Activated CD8-positive, alpha-beta memory T cell treated with anti-CD3 and anti-CD28 coated beads for 4 hours (primary cell): Measurements from ENCODE around the gene RERE.
"Not testable (repeated sequence)": the region's sequence is repeated elsewhere in the genome, so short reads cannot be mapped to it uniquely, and the experiment has no call there.

ENCODE experiments used
- DNase-seq, 2 donors: peaks; one replicate each; pipeline ENCODE4 v3.0.0-alpha.2; 2020; ENCODE audit warnings: low read depth in 2 of 2

The RERE gene

GRCh38 chr1:8752921-8753713, 64.3 kb downstream of the RERE start:
- no peak for DNase-seq

GRCh38 chr1:8752411-8752810, 65.0 kb downstream of the RERE start:
- no peak for DNase-seq

GRCh38 chr1:8751984-8752383, 65.5 kb downstream of the RERE start:
- DNase-seq, result no peak

- DNase-seq, result no peak
These were observed 69.3 kb downstream of the RERE start for GRCh38 chr1:8747879-8748825.

GRCh38 chr1:8746554-8746953, 70.9 kb downstream of the RERE start:
- DNase-seq, result no peak

- DNase-seq, result no peak
These were observed 71.6 kb downstream of the RERE start for GRCh38 chr1:8745749-8746390.

GRCh38 chr1:8745346-8745745, 72.1 kb downstream of the RERE start:
- DNase-seq, result no peak

- DNase-seq, result no peak
These were observed 75.2 kb downstream of the RERE start for GRCh38 chr1:8742022-8742924.

GRCh38 chr1:8740034-8740449, 77.4 kb downstream of the RERE start:
- no peak for DNase-seq

GRCh38 chr1:8739377-8739776, 78.1 kb downstream of the RERE start:
- DNase-seq, result no peak

GRCh38 chr1:8736927-8737326, 80.5 kb downstream of the RERE start:
- no peak for DNase-seq

GRCh38 chr1:8733484-8733883, 84.0 kb downstream of the RERE start:
- DNase-seq, result no peak

- no peak for DNase-seq
These were observed 86.3 kb downstream of the RERE start for GRCh38 chr1:8731162-8731561.

- no peak for DNase-seq
These were observed 89.0 kb downstream of the RERE start for GRCh38 chr1:8728464-8728863.

- no peak for DNase-seq
These were observed 89.6 kb downstream of the RERE start for GRCh38 chr1:8727809-8728213.

GRCh38 chr1:8727316-8727715, 90.1 kb downstream of the RERE start:
- not testable (repeated sequence) for DNase-seq

- DNase-seq, result not testable (repeated sequence)
These were observed 90.6 kb downstream of the RERE start for GRCh38 chr1:8726801-8727186.

- DNase-seq, result no peak
These were observed 94.4 kb downstream of the RERE start for GRCh38 chr1:8723010-8723409.

- no peak for DNase-seq
These were observed 95.1 kb downstream of the RERE start for GRCh38 chr1:8722366-8722765.

- DNase-seq, result no peak
These were observed 95.6 kb downstream of the RERE start for GRCh38 chr1:8721679-8722324.

- DNase-seq, result no peak
These were observed 97.1 kb downstream of the RERE start for GRCh38 chr1:8720347-8720746.
